Muscle of back (tissue), 11 donors: ENCODE results near the gene PRH2. TPM values are rescaled to one million over a fixed set of nuclear protein-coding genes. Genes with fewer than 3 reads are reported as not detected.

ENCODE experiments used
- DNase-seq, 3 donors: peaks; one replicate each; pipeline versions ENCODE4 v3.0.0 to v3.0.0-alpha.2; 2013
- polyA plus RNA-seq, 10 donors: library from polyadenylated mRNA; unstranded; fragments of 120-200 nt; gene quantifications; one replicate each; pipeline ENCODE4 v1.2.1, GENCODE V29; 2013; ENCODE audit not compliant: insufficient read length in 10 of 10

PRH2 gene
- polyA plus RNA-seq, 10 donors, result 0.35 to 0.85 (median 0.38) TPM; not detected in 7

GRCh38 chr12:10960211-10960610 lies 31.2 kb downstream of the PRH2 start:
- no peak for DNase-seq

GRCh38 chr12:10965476-10965875 lies 36.4 kb downstream of the PRH2 start:
- DNase-seq, result no peak

DNA sequence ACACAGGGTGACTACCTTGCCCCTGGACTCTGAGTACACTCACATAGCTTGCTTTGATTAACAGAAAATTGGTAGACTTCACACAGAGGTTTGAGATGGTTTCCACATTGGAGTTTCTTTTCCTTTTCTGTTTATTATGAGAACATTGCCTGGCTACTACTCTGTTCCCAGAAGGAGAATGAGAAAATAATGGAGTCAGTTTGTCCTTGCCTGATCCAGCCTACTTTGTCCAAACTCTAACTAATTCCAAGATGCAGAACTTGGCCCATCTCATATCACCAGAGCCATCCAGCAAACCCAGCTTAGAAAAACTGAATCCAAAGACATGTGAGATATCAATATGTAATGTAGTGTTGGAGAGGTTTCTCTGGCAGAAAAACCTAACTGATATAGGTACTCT lies 37.3 kb downstream of the PRH2 start:
- no peak for DNase-seq

GRCh38 chr12:10967409-10967808 lies 38.4 kb downstream of the PRH2 start:
- peak; percentile 6 to 40 (median 24) for DNase-seq

DNA sequence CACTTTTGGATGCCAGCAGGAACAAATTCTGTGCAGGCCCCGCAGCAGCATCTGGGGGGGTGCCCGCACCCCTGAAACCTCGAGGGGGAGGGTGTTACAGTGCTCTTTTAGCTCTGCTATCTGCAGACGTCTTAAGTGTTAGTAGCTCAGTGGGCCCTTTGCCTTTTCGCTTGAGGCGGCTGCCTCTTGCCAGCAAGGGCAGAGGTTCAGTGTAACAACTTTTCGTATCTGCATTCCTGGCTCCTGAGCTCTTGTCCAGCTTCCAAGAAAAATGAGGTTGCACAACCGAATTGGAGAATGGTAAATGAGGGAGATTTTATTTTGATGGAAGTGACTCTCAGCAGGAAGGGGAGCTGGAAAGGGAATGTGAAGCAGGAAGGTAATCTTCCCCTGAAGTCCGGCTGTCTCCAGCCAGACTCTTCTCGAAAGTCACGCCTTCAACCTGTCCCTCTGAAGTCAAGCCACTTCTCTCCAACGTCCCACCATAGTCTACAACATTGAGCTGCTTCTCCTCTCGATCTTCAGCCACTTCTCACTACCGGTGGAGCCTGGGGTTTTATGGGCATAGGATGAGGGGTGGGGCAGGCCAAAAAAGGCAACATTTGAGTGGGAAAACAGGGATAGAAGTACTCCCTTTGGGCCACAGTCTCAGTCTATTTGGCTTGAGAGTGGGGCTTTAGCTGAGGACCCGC lies 39.9 kb downstream of the PRH2 start:
- peak; percentile 15 to 23 (median 18) for DNase-seq

DNA sequence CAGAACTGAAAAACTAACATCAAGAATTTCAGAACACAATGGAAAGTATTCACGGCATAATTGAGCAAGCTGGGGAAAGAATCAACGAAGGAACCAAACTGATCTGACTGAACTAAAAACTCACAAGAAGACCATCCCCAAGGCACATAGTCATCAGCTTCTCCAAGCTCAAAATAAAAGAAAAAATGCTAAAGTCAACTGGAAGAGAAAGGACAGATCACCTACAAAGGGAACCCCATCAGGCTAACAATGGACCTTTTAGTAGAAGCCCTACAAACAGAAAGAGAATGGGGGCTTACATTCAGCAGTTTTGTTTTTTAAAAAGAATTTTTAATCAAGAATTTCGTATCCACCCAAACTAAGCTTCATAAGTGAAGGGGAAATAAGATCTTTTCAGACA lies 45.9 kb downstream of the PRH2 start:
- DNase-seq, result no peak

DNA sequence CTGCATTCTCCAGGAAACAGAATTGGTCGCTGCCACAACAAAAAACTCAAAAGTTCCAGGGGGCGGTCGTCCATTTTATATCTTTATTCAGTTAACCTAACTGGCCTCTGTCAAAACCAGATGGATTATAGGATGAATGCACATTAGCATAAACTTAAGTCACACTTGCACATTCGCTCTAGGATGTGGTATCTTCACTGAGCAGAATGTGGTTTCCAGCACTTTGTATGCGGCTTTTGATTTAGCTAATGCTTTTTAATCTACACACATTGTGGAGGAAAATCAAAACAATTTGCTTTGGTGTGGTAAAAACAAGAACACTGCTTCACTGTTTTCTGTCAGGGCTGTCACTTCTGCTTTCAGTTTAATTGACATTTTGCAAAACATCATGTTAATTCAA lies 53.2 kb downstream of the PRH2 start:
- no peak for DNase-seq

Other genes with a start within 250 kb of the PRH2 start
- 1,000 to 10,000 TPM in 2 of 10 donors, 100 to 1,000 TPM in 8; 583 to 1,085 (median 921) TPM for gene YBX3, start 205.9 kb upstream of the PRH2 start, polyA plus RNA-seq
- gene TAS2R7, start 126.6 kb upstream of the PRH2 start, polyA plus RNA-seq, result not detected
- not detected for gene TAS2R8, start 122.0 kb upstream of the PRH2 start, polyA plus RNA-seq
- not detected for gene TAS2R9, start 119.1 kb upstream of the PRH2 start, polyA plus RNA-seq
- 1 to 10 TPM in 5 of 10 donors, under 1 TPM in 5; 0.30 to 1.5 (median 0.99) TPM for gene TAS2R10, start 102.9 kb upstream of the PRH2 start, polyA plus RNA-seq
- gene PRR4, start 79.8 kb upstream of the PRH2 start, polyA plus RNA-seq, result 1 to 10 TPM; 1.1 to 9.2 (median 2.6) TPM
- 10 to 100 TPM in 3 of 10 donors, 1 to 10 TPM in 7; 5.1 to 12.9 (median 7.5) TPM for gene PRH1, start 45.0 kb upstream of the PRH2 start, polyA plus RNA-seq
- under 1 TPM in 3 of 10 donors, not detected in 7; 0.11 to 0.18 (median 0.15) TPM for gene TAS2R13, start 19.7 kb upstream of the PRH2 start, polyA plus RNA-seq
- gene TAS2R14, start 10.0 kb downstream of the PRH2 start, polyA plus RNA-seq, result 1 to 10 TPM; 1.6 to 5.7 (median 2.8) TPM
- gene TAS2R50, start 57.7 kb downstream of the PRH2 start, polyA plus RNA-seq, result under 1 TPM in 2 of 10 donors, not detected in 8; 0.28 to 0.29 TPM
- gene TAS2R20, start 69.1 kb downstream of the PRH2 start, polyA plus RNA-seq, result 1 to 10 TPM in 4 of 10 donors, under 1 TPM in 6; 0.49 to 3.7 (median 0.96) TPM
- gene TAS2R19, start 93.4 kb downstream of the PRH2 start, polyA plus RNA-seq, result 1 to 10 TPM in 5 of 10 donors, under 1 TPM in 5; 0.65 to 2.4 (median 1.0) TPM
- 1 to 10 TPM in 5 of 10 donors, under 1 TPM in 5; 0.65 to 2.1 (median 1.0) TPM for gene TAS2R31, start 102.2 kb downstream of the PRH2 start, polyA plus RNA-seq
- under 1 TPM in 2 of 10 donors, not detected in 8; 0.19 to 0.26 TPM for gene TAS2R46, start 133.1 kb downstream of the PRH2 start, polyA plus RNA-seq
- under 1 TPM in 5 of 10 donors, not detected in 5; 0.22 to 0.44 (median 0.30) TPM for gene TAS2R43, start 163.1 kb downstream of the PRH2 start, polyA plus RNA-seq
- gene TAS2R30, start 205.4 kb downstream of the PRH2 start, polyA plus RNA-seq, result under 1 TPM in 8 of 10 donors, not detected in 2; 0.10 to 0.46 (median 0.14) TPM
- gene SMIM10L1, start 242.0 kb downstream of the PRH2 start, polyA plus RNA-seq, result 10 to 100 TPM; 12.5 to 15.1 (median 13.4) TPM